ENCODE results near the gene KRTAP5-2.

Gene KRTAP5-2

DNA sequence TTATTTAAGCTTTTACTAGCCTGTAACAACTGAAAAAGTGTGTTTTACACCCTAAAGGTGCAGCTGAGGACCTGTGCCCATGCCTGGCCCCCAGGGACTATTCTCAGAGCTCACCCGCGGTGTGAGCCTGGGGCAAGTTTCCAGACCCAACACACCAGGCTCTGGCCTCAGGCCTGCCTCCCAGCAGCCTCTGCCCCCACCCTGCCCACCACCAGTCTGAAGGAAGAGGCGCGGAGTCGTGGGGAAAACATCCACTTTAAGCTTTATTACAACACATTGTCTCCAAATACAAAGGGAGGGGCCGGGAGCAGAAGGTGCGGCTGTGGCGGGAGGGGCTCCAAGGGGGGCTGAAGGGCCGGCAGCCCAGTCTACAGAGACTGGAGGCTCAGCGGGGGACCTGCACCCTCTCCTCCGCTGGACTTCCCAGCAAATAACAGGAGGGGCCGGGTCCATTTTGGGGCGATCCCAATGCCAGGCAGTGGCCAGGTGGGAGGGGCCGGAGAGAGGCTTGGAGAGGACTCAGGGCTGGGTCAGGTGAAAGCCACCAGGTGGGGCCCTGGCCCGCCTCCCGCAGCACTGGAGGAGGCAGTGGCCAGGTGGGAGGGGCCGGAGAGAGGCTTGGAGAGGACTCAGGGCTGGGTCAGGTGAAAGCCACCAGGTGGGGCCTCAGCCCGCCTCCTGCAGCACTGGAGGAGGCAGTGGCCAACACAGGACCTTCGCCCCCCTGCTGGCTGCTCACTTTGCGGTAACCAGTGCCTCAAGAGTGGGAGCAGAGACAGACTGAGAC is 44.1 kb downstream of the KRTAP5-2 start:
- no peak for DNase-seq

DNA sequence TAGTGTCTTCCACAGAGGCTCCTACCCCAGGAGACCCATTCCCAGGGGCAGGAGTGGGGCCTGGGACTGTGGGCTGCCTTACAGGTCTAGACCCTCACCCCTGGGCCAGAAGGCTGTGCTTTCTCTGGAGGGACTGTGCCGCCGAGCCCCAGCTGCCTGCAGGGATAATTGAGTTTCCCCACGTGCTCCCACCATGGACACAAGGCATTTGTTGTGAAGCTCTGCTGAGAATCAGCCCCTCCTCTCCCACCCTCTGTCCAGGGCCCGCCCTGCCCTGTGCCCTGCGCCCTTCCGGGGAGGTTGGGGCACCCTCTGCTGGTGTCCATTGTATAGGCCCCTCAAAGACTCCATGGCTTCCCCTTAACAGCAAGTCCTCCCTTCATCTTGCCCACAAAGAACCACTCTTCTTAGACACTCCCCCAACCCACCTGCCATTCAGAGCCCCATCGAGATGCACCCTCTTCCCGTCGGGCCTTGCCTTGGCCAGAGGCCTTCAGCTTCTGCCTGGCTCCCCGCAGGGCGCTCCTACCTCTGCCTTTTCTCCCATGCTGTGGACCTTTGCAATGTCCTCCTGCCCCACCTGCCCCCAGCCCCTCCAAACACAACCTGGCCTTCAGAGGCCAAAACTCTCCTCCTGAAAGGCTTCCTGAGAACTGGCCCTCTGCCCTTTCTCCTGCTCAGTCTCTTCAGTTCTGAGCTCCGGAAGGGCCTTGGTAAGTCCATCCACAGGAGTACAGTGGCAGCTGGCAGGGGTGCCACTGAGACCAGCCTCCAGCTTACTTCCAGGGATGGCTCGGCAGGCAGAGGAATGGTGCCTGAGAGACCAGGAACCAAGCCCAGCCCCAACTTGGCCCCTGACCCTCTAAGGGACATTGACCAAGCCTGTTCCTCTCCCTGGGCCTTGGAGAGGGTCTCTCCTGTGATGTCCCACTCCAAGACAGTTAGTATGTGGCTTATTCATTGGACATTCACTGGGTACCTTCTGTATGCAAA is 48.5 kb downstream of the KRTAP5-2 start:
- no peak for DNase-seq

DNA sequence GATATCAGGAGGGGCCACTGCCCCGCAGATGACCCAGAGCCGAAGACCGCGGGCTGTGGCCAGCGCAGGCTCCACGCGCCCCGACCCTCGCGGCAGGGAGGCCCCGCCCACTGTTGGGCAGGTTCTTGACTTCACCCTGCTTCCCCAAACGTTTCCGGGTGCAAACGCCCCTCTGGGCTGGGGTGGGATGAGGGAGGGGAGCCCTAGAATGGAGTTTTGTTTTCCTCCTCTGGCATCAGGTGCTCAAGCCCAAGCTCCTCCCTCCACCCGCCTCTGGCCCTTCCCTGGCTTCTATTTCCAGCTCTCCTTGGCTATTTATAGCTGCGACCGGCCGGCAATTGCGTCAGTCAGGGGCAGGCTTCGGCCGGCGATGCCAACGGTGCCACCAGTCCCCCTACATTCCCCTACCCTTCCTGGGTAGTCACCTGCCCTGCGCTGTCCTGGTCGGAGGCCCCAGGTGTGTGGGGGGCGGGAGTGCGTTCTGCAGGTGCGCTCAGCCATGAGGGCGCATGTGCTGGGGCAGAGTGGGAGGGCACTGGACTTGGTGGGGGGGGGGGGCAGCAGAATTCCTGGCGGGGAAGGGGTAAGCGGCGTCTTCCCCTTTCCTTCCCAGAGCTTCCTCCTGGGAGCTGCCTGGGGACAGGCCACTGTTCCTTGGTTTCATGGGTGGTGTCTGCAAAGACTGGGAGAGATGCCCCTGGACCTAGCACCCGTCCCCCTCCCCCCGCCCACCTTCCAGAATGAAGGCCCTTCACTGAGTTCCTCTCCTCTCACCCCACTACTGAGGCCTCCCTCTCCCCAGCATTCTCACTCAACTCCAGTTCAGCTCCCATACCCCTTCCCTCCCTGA is 49.6 kb downstream of the KRTAP5-2 start:
- no peak for DNase-seq

DNA sequence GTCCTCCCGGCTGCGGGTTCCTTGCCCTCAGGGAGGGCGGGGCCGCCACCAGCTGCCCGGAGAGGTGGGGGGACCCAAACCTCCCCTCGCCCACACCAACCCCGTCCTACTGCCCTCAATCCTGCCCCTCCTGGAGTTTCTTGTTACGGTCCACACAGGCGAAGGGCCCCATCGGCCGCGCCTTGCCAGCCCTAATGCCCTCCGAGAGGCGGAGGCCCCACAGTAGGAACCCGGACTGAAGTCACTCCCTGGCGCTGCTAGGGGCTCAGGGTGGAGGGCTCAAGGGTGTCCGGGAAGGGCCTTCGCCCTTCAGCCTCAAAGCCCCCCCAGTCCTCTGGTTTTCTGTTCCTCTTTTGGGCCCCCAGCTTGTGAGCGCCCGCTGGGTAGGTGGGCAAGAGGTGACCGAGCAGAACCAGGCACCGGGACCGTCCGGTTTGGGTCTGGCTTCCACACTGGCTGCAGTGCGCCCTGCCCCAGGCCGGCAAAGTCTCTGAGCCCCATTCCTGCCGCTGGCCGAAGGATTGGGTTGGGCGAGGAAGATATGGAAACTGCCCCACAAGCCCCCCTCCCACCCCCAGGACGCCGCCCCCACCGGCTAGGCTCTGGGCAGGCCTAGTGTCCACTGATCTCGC is 50.5 kb downstream of the KRTAP5-2 start:
- DNase-seq, result no peak
